ENCODE data around the gene APPL2. TPM values are rescaled to one million over a fixed set of nuclear protein-coding genes. Genes with fewer than 3 reads are reported as not detected.

APPL2 gene
- polyA plus RNA-seq, 3 donors = 6.4 to 19.8 (median 9.0) TPM

DNA sequence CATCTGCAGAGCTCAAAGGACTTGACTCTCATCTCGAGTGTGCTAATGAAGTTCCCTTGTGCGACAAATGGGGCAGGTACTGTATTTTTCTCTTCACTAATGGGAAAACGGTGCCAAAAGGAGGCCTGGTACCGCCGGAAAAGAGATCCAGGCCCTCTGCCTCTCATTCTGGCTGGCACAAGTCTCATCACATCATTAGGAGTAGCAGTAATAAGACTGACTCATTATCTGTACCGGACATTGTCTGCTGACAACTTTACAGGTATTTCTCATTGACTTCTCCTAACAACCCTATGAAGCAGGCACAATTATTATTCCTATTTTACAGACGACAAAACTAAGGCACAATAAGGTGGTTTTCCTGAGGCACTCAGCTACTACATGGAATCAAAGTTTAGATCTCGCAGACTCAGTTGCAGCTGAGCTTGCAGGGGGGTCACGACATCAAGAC is 668 bp downstream of the APPL2 start:
- H3K36me3 Mint-ChIP-seq = peaks cover 11 to 16% of the 10 kb centered on the region in 2 donors
- Histone ChIP-seq H2AFZ (ENCODE audit: insufficient read depth, low read depth, low read length, poor library complexity, severe bottlenecking) (peak overlapping the region; percentile 88), H3K9me3 (replicated peaks in 1 of 2; ENCODE audit: control insufficient read depth in 1 of 2, insufficient read depth in 1 of 2, low read length in 2 of 2) (no peaks in the 10 kb centered on the region), H4K20me1 (ENCODE audit: insufficient read depth, low read length) (peaks cover 19% of the 10 kb centered on the region), H3K4me1 (ENCODE audit: control insufficient read depth in 1 of 2, insufficient read depth in 2 of 2, low read length in 2 of 2) (peaks cover 19 to 27% of the 10 kb centered on the region in 2 donors), H3K27ac (ENCODE audit: low read depth in 1 of 2, low read length in 2 of 2) (peak overlapping the region; percentile 44 to 86), H3K27me3 (ENCODE audit: control insufficient read depth in 2 of 2, insufficient read depth in 2 of 2, low read length in 2 of 2) (no peaks in the 10 kb centered on the region), H3K9ac (ENCODE audit: insufficient read depth, low read length, poor library complexity, severe bottlenecking) (peak overlapping the region; percentile 81), H3K4me2 (replicated peaks; ENCODE audit: extremely low read depth, low read length, poor library complexity, severe bottlenecking) (peak overlapping the region; percentile 90), H3K36me3 (replicated peaks in 1 of 2; ENCODE audit: control insufficient read depth in 1 of 2, insufficient read depth in 2 of 2, low read length in 2 of 2) (peaks cover 3 to 18% of the 10 kb centered on the region in 2 donors), H3K79me2 (ENCODE audit: insufficient read depth, low read length) (peaks cover 25% of the 10 kb centered on the region), H3K4me3 (replicated peaks in 1 of 3; ENCODE audit: low read depth in 2 of 3, low read length in 3 of 3) (peak overlapping the region; percentile 78 to 97 (median 91))
- peaks cover 29% of the 10 kb centered on the region for H3K4me1 Mint-ChIP-seq
- H3K4me3 Mint-ChIP-seq = peak overlapping the region; percentile 82 to 95
- no peaks in the 10 kb centered on the region for H3K9me3 Mint-ChIP-seq
- peak overlapping the region; percentile 70 to 88 (median 81) for H3K27ac Mint-ChIP-seq
- intact Hi-C loops (cut with micrococcal nuclease) = no loop called here
- H3K27me3 Mint-ChIP-seq (ENCODE audit: low read depth in 3 of 3) = peaks cover 1 to 4% (median 2%) of the 10 kb centered on the region in 3 donors
- WGBS (ENCODE audit: insufficient coverage) = 3% methylated on average over 8 of the region's 9 CpGs
- TF ChIP-seq, protein P1, sequence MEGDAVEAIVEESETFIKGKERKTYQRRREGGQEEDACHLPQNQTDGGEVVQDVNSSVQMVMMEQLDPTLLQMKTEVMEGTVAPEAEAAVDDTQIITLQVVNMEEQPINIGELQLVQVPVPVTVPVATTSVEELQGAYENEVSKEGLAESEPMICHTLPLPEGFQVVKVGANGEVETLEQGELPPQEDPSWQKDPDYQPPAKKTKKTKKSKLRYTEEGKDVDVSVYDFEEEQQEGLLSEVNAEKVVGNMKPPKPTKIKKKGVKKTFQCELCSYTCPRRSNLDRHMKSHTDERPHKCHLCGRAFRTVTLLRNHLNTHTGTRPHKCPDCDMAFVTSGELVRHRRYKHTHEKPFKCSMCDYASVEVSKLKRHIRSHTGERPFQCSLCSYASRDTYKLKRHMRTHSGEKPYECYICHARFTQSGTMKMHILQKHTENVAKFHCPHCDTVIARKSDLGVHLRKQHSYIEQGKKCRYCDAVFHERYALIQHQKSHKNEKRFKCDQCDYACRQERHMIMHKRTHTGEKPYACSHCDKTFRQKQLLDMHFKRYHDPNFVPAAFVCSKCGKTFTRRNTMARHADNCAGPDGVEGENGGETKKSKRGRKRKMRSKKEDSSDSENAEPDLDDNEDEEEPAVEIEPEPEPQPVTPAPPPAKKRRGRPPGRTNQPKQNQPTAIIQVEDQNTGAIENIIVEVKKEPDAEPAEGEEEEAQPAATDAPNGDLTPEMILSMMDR (IDR thresholded peaks at IDR 0.05) = no peak
- DNase-seq = peak in 2 of 3 donors; percentile 6 to 8

DNA sequence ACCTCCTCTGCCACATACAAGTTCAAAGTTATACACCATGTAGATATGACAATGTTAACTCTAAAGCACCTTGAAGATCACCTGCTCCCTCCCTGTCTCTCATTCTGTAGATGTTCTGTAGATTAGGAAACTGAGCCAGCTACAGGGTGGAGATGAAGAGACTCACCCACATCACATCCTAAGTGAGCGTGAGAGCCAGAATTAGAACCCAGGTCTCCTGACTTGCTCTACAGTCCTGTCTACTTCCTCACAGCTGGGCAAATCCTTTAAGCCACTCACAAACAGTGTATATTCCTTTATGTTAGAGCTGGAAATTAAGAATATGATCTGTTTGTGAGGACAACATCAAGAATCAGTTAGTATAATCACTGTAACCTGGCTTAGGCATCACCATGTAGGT is 1.8 kb downstream of the APPL2 start:
- TF ChIP-seq, protein P1 (IDR thresholded peaks at IDR 0.05) = no peak
- Mint-ChIP-seq H3K36me3 (peaks cover 14 to 19% of the 10 kb centered on the region in 2 donors), H3K4me1 (peaks cover 29% of the 10 kb centered on the region), H3K27me3 (ENCODE audit: low read depth in 3 of 3) (peaks cover 1 to 4% (median 2%) of the 10 kb centered on the region in 3 donors), H3K27ac (no peak overlapping the region), H3K4me3 (peak overlapping the region in 1 of 2 donors; percentile 23), H3K9me3 (no peaks in the 10 kb centered on the region)
- no CpG with 5 or more reads among the region's 1 CpG for WGBS (ENCODE audit: insufficient coverage)
- peaks cover 19 to 22% of the 10 kb centered on the region in 2 donors for H3K4me1 ChIP-seq (ENCODE audit: control insufficient read depth in 1 of 2, insufficient read depth in 2 of 2, low read length in 2 of 2)
- DNase-seq = no peak
- no peak overlapping the region for H2AFZ ChIP-seq (ENCODE audit: insufficient read depth, low read depth, low read length, poor library complexity, severe bottlenecking)
- H3K4me3 ChIP-seq (replicated peaks in 1 of 3; ENCODE audit: low read depth in 2 of 3, low read length in 3 of 3) = no peak overlapping the region
- intact Hi-C loops (cut with micrococcal nuclease) = no loop called here
- H3K27me3 ChIP-seq (ENCODE audit: control insufficient read depth in 2 of 2, insufficient read depth in 2 of 2, low read length in 2 of 2) = no peaks in the 10 kb centered on the region
- peaks cover 26% of the 10 kb centered on the region for H4K20me1 ChIP-seq (ENCODE audit: insufficient read depth, low read length)
- no peak overlapping the region for H3K9ac ChIP-seq (ENCODE audit: insufficient read depth, low read length, poor library complexity, severe bottlenecking)
- H3K36me3 ChIP-seq (replicated peaks in 1 of 2; ENCODE audit: control insufficient read depth in 1 of 2, insufficient read depth in 2 of 2, low read length in 2 of 2) = peaks cover 3 to 21% of the 10 kb centered on the region in 2 donors
- no peak overlapping the region for H3K4me2 ChIP-seq (replicated peaks; ENCODE audit: extremely low read depth, low read length, poor library complexity, severe bottlenecking)
- H3K79me2 ChIP-seq (ENCODE audit: insufficient read depth, low read length) = peaks cover 25% of the 10 kb centered on the region
- no peaks in the 10 kb centered on the region for H3K9me3 ChIP-seq (replicated peaks in 1 of 2; ENCODE audit: control insufficient read depth in 1 of 2, insufficient read depth in 1 of 2, low read length in 2 of 2)
- H3K27ac ChIP-seq (ENCODE audit: low read depth in 1 of 2, low read length in 2 of 2) = no peak overlapping the region
